ES-I3 (cell line): ENCODE data around the gene CUEDC2.
A peak's percentile ranks its signal among the peaks of the same experiment; 100 is the strongest.

ENCODE experiments used
- H3K36me3 ChIP-seq: 2 replicates; pipeline ENCODE4 v1.6.1; 2013; ENCODE audit warnings: mild to moderate bottlenecking, low read length, control low read depth, moderate library complexity; ENCODE audit not compliant: insufficient read depth
- H3K4me1 ChIP-seq: 2 replicates; pipeline ENCODE4 v1.6.1; 2013; ENCODE audit warnings: mild to moderate bottlenecking, control low read depth, low read length; ENCODE audit not compliant: insufficient read depth
- H3K9ac ChIP-seq: 2 replicates; pipeline ENCODE4 v1.6.1; 2013; ENCODE audit warnings: low read depth, mild to moderate bottlenecking, low read length, moderate library complexity
- H3K9me3 ChIP-seq: 2 replicates; pipeline ENCODE4 v1.6.1; 2013; ENCODE audit warnings: mild to moderate bottlenecking, low read length, moderate library complexity; ENCODE audit not compliant: control insufficient read depth, insufficient read depth

Gene CUEDC2

DNA sequence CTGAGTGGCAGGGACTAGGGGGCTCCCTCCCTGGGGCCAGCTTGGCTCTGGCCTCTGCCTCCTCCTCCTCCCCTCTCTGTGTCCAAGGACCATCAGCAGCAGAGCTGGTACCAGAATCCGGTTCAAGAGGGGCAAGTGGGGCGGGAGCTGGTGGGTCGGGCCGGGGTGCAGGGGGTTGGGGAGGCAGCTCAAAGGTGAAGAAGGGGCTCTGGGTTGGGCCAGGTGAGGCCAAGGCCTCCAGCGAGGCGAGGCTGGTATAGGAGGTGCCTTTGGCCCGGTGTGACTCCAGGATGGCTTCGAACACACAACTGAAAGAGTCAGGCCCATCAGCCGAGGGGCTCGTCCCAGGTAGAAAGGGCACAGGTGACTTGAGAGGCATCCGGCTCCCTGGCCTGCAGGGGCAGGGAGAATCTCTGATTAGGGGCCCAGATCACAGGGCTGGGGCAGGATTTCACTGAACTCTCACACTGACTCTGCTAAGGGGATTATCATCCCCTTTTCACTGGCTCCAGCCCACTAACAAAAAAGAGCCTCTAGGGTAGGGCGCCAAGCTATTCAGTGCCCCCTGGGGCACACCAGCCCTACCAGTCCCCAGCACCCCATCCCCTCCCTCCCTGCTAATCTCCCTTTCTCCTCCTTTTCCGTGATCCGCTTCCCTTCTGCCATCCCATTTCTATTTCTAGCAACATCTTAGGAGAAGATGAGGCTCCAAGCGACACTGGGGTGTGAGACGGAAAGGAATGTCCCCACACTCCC is 18.4 kb downstream of the CUEDC2 start:
- Histone ChIP-seq H3K4me1 (peaks cover 24% of the 10 kb centered on the region), H3K9me3 (no peaks in the 10 kb centered on the region), H3K9ac (no peak overlapping the region), H3K36me3 (no peaks in the 10 kb centered on the region)

DNA sequence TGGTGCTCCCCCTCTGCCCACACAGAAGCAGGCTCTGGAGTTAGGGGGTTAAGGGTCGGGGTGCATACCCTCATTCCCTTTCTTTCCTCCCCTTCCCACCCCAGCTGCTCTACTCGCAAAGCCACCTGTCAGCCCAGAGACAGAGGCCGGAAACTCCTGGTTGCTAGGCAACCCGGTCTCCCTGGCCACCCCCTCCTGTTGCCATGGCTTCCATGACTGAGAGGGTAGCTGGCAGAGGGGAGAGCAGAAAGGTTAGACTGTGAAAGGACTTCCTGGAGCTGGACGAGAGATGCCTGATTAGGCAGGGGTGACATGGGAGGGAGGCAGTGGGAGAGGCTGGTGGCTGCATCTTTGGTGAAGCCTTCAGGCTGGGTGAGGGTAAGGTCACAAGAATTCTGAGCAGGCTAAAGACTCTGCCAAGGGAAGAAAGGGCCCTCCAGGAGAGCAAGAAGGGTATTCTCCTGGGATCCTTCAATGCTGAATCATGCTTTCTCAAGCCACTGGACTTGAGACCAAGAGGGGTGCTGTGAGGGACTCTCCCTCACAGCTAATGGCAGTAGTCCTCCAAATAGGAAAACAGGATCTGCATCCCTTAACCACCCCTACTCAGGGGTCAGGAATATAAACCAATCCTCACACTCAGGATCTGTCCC is 19.2 kb downstream of the CUEDC2 start:
- Histone ChIP-seq H3K36me3 (no peaks in the 10 kb centered on the region), H3K9ac (no peak overlapping the region), H3K4me1 (peaks cover 24% of the 10 kb centered on the region), H3K9me3 (no peaks in the 10 kb centered on the region)

- H3K36me3 ChIP-seq = no peaks in the 10 kb centered on the region
- no peak overlapping the region for H3K9ac ChIP-seq
- peaks cover 24% of the 10 kb centered on the region for H3K4me1 ChIP-seq
- H3K9me3 ChIP-seq = no peaks in the 10 kb centered on the region
Observed at GRCh38 chr10:102412293-102412692, 20.1 kb downstream of the CUEDC2 start.

DNA sequence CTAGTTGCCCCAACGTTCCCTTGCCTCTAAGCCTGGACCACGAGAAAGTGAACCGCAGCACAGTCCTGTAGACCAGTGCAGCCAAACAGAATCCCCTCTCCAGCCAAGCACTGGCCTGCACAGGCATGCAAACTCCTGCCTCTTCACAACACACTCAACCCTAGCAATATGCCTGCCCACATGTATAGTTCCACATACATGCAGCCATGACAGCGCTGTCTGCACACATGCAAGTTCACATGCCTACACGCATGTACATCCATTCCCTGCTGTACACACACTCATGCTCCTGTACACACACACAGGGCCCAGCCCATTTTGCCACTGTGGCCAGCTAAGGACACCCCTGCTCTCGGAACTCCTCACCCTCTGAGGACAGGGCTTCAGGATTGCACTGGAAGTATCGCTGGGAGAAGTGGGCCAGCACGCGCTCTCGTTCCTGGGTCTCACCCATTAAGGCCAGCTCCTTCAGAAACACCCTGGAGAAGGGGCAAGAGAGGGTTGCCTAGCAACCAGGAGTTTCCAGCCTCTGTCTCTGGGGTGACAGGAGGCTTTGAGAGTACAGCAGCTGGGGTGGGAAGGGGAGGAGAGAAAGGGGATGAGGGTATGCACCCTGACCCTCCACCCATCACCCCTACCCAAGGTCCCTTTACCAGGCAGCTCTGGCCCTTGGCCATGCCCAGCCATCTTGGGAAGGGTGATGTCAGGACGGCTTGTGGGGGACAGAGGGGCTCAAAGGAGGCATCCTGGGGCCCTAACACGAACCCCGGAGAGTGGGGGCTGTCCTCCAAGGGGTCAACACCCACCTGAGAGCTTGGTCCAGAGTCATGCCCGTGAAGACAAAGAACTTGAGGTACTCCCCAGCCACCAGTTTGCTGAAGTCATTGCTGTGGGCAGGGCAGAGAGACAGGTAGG is 20.8 kb downstream of the CUEDC2 start:
- peak overlapping the region; percentile 60; the same call in 1 of the 2 replicates for H3K9ac ChIP-seq
- H3K9me3 ChIP-seq = no peaks in the 10 kb centered on the region
- H3K36me3 ChIP-seq = no peaks in the 10 kb centered on the region
- peaks cover 24% of the 10 kb centered on the region for H3K4me1 ChIP-seq

- Histone ChIP-seq H3K36me3 (no peaks in the 10 kb centered on the region), H3K4me1 (peaks cover 21% of the 10 kb centered on the region), H3K9me3 (no peaks in the 10 kb centered on the region), H3K9ac (peak overlapping the region; percentile 60)
Observed at GRCh38 chr10:102410429-102411073, 21.8 kb downstream of the CUEDC2 start.

GRCh38 chr10:102409604-102410428 is 22.6 kb downstream of the CUEDC2 start:
- peaks cover 21% of the 10 kb centered on the region for H3K4me1 ChIP-seq
- no peaks in the 10 kb centered on the region for H3K36me3 ChIP-seq
- no peaks in the 10 kb centered on the region for H3K9me3 ChIP-seq
- H3K9ac ChIP-seq = peak overlapping the region; percentile 60

DNA sequence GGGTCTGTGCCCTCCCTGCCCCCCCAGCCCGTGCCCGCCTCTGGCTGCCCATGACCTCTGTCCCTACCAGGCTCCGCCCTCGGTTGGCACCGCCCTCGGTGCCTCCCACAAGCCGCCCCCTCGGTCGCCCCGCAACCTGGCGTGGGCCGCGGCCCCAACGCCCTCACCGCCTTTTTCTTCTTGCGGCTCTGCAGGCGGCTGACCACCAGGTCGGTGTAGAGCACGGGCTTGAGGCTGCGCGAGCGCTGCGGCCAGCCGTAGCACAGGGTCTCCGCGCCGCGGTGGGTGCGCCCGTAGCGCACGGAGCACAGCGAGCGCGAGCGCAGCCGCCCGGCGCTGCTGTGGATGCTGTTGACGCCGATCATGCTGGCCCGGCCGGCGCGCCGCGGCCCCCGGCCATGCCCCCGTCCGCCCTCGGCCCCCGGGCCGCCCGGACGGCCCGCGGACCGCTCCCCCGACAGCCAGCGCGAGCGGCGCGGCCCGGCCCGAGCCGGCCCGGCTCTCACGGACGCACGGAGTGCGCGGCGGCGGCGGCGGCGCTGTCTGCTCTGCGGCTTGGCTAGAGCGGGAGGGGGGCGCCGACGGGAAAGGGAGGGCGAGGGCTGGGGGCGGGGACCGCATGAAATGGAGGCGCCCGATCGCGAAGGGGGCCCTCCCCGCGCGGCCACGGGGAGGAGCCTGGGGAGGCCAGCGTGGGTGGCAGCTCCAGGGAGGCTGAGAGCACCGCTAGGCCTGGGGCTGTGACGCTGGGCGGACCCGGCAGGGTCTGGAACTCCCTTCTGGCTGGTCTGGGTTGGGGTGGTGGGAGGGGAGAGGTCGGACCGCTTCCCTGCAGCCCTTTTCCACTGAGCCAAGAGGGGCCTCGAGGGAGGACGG is 23.4 kb downstream of the CUEDC2 start:
- Histone ChIP-seq H3K4me1 (peaks cover 21% of the 10 kb centered on the region), H3K36me3 (no peaks in the 10 kb centered on the region), H3K9me3 (no peaks in the 10 kb centered on the region), H3K9ac (peak overlapping the region; percentile 41; the same call in 1 of the 2 replicates)

GRCh38 chr10:102408131-102408727 is 24.1 kb downstream of the CUEDC2 start:
- Histone ChIP-seq H3K4me1 (peaks cover 18% of the 10 kb centered on the region; the same call in 1 of the 2 replicates), H3K9me3 (no peaks in the 10 kb centered on the region), H3K36me3 (no peaks in the 10 kb centered on the region), H3K9ac (peak overlapping the region; percentile 14; the same call in 1 of the 2 replicates)

DNA sequence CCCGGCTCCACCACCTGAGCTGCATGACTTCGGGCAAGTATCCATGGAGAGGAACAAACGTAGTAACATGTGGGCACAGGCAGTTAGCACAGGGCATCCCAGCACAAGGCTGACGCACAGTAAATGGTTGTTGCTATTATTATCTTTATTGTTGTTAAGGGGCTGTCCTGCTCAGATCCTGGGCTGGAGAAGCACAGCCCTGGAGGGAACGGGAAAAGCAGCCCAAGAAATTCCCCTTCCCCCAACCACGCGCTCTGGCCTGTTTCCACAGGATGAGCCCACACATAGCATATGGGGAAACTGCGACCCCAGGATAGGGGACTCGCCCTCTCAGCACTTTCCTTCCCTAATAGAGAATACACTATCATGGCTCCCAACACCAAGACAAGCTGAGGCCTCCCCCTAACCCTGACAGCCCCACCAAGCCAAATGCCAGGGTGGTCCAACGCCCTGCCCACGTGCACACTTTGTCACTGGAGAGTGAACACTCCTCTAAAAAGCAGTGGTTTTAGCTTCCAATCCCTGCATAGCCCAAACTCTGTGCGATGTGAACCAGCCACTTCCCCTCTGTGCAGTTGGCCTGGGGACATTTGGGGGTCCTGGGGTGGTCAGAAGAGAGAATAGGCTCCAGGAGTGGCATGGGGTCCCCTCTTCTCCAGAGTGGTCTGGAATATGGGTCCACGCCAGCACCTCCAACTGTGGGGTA is 24.8 kb downstream of the CUEDC2 start:
- H3K4me1 ChIP-seq = peaks cover 15% of the 10 kb centered on the region; the same call in 1 of the 2 replicates
- H3K36me3 ChIP-seq = no peaks in the 10 kb centered on the region
- H3K9ac ChIP-seq = no peak overlapping the region
- H3K9me3 ChIP-seq = no peaks in the 10 kb centered on the region

DNA sequence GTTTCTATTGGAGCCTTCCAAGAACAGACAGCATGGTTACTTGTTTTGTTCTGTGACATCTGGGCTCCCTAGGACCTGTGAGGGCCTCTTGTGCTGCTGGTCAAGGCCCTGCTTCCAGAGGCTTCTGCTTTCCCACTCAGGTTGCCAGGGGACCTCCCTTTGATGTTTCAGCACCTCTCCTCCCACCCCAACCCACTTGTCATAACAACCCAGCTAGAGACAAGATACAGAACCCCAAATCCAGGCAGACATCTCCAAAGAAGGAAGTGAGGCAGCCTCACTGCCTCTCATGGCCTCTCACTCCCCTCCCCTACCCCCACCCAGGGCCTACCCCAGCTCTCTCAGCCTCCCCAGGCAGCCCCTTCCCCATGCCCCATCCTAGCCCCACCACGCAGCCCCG is 25.6 kb downstream of the CUEDC2 start:
- no peak overlapping the region for H3K9ac ChIP-seq
- H3K9me3 ChIP-seq = no peaks in the 10 kb centered on the region
- H3K4me1 ChIP-seq = peaks cover 17% of the 10 kb centered on the region; the same call in 1 of the 2 replicates
- H3K36me3 ChIP-seq = no peaks in the 10 kb centered on the region

DNA sequence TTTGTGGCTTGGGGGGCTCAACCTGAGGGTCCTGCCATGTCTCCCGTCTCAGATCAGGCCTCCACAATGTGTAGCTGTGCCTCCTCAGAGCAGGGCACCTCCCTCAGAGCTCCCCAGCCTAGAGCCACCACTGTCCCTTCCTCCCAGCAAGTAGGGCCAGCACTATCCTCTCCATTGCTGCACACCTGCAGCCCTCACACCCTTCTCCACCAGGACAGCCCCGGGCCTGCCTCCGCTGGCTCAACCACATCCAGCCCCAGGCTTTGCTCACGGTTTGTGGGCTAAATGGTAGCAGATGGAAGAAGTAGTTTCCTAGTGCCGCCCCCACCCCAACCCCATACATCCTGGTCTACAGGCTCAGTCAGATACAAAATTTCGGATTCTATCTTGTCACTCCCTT is 26.7 kb downstream of the CUEDC2 start:
- Histone ChIP-seq H3K9me3 (no peaks in the 10 kb centered on the region), H3K36me3 (no peaks in the 10 kb centered on the region), H3K9ac (no peak overlapping the region), H3K4me1 (peaks cover 13% of the 10 kb centered on the region; the same call in 1 of the 2 replicates)

GRCh38 chr10:102405108-102405571 is 27.2 kb downstream of the CUEDC2 start:
- H3K9me3 ChIP-seq = no peaks in the 10 kb centered on the region
- no peak overlapping the region for H3K9ac ChIP-seq
- H3K36me3 ChIP-seq = no peaks in the 10 kb centered on the region
- H3K4me1 ChIP-seq = peaks cover 13% of the 10 kb centered on the region; the same call in 1 of the 2 replicates
